GM21367 (cell line): ENCODE data around the gene NUP58.
"Not testable (repeated sequence)": the region's sequence is repeated elsewhere in the genome, so short reads cannot be mapped to it uniquely, and the experiment has no call there.

ENCODE experiments used
- ATAC-seq: cut with Tn5 transposase; IDR thresholded peaks from one replicate; pipeline ENCODE4 v1.9.1; 2021; ENCODE audit not compliant: unreplicated experiment

Gene NUP58

DNA sequence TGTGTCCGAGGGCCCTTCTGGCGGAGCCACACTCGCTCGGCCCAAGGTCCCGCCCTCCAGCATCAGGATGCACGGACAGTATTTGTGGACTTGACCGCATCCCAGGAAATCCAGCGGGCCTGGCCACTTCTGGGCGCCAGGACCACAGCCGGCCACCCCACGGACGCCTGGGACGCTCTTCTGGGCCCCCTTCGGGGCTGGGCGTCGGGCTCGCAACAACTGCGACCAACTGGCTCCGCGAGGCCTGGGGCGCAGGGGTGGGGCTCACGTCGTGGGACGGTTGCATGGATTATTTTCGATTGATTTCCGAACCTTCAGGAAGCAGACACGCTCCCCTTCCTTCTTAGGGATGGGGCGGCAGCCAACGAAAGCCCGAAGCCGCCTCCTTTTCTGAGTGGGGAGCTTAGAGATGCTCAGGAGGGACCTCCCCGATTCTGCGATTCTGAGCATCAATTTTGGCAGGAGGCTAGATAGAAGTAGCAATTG is 521 bp upstream of the NUP58 start:
- ATAC-seq, result peak; percentile 4

DNA sequence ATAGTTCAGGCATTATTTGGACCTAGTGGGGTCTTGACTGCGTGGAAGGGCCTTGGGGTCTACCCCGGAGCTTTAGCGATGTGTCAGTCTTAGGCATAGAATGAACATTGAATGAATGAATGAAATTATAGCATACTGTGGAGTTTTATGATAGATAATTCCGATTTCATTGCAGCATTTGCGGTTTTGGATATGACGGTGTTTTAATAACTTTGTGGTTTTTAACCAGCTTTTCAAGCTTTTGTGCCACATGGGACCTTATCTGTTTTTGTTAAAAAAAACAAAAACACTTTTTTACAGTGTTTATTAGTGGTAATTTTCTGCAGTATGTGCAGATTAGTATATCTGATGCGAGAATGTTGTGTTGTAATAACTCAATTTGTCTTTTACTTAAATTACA is 696 bp downstream of the NUP58 start:
- no peak for ATAC-seq

DNA sequence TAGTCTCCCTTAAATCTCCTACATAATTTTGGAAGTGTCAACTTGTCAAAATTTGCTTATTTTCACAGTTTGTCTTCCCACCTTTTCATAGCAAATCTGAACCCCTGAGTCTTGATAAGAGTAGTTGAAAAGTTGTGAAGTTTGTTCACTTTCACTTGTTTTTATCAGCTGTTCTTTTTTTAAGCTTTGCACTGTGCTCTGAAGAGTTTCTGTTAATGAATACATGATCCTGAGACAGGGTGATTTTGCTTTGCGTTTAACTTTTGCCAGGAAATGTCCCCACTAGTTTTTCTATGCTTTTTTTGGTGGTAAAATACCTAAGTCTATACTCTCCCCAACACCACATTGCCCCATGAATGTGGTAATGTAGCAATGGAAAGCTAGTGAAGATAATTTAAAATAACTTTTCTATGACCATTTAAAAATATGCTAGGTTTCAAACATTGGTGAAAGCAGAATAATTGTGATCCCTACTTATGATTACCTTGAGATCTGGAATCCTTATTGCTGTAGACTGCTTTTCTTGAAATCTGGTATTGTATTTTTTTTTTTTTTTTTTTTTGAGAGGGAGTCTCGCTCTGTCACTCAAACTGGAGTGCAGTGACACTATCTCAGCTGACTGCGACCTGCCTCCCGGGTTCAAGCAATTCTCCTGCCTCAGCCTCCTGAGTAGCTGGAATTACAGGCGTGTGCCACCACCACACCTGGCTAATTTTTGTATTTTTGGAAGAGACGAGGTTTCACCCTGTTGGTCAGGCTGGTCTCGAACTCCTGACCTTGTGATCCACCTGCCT is 5.4 kb downstream of the NUP58 start:
- ATAC-seq, result no peak

DNA sequence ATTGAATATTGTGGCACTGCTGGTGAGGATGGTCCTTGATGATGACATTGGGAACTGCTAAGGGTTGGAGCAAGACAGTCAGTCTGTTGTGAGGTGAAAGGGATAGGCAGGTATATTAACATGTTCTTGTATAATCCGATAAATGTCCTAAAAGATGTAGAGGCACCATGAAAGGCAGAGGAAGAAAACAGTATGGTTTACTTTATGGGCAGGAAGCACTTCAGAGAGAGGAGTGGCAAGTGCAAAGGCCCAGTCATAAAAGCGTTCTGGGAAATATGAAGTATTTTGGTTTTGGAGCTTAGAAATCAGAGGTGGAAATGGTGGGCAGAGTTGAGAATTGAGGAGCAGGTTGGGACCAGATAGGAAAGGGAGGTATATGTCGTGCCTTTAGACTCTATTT is 9.5 kb downstream of the NUP58 start:
- ATAC-seq, result no peak

DNA sequence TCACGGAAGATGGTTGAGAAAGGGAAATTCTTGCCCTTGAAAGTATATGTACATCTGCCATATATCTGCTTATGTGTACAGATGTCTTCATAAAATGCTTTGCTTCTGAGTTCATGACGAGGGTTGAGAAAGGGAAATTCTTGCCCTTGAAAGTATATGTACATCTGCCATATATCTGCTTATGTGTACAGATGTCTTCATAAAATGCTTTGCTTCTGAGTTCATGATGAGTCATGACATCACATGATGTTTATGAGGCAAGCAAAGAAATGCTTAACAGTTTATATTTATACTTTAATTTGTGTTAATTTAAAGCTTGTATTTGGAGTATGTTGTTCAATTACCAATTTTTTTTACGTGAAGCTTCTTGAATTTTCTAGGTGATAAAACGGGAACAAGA is 17.5 kb downstream of the NUP58 start:
- not testable (repeated sequence) for ATAC-seq

DNA sequence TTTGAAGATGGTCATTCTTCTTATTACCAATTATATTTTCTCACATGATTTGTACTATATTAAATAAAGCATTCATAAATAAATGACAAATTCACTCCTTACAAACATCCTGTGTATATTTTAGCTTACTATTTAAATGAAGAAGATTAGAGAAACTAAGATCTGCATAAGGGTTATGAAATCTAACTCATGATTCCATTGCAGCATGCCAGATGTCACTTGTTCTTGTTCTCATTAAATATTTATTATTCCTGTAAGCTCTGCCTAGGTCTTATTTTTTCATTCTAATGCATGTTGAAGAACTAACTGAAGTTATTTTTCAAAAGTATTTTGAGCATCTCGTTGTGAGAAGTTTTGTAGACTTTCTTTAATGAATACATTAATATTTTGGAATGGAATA is 18.3 kb downstream of the NUP58 start:
- no peak for ATAC-seq

DNA sequence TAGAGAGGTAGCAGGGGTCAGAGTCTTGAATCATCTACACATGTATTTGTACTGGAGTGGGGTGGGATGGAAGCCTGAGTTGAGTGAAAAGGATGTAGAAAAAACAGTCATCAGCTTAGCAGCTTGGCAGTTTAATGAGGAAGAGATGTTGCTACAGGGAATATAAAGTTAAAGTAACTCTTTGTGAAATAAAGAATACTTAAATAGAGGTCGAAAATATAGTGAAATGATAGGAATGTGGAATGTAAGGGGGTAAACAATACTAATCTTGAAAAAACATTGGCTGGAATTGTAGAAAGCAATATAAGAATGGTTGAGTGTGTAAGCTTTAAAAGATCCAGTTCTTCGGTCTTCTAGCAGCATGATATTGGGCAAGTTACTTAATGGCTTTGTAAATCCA is 22.7 kb downstream of the NUP58 start:
- no peak for ATAC-seq

DNA sequence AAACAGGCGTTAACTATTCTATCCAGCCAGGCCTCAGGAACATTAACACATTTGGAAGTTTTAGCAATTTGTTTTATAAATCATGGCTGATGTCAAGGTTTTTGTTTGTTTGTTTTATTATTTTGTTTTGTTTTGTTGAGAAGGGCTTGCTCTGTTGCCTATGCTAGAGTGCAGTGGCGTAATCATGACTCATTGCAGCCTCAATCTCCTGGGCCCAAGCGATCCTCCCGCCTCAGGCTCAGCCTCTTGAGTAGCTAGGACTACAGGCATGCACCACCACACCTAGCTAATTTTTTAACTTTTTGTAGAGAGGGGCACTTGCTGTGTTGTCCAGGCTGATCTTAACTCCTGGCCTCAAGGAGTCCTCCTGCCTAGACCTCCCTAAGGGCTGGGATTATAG is 28.3 kb downstream of the NUP58 start:
- ATAC-seq, result no peak

DNA sequence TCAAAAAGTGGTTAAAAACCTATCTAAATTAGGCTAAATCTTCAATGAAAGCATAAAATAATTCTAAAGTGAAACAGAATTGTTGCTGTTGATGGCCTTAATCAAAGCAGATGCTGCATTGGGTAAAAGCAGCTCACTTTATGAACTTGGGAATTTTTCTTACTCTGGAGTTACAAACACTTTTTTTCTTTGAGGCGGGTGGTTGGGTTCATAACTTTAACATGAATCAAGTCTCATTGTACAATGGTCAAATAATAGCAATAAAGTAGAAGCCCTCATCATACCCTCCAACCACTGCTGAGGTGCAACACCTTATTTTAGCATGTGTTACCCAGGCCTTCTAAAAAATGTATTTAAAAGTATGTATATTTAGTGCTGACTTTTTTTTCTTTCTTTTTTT is 29.1 kb downstream of the NUP58 start:
- ATAC-seq, result no peak

DNA sequence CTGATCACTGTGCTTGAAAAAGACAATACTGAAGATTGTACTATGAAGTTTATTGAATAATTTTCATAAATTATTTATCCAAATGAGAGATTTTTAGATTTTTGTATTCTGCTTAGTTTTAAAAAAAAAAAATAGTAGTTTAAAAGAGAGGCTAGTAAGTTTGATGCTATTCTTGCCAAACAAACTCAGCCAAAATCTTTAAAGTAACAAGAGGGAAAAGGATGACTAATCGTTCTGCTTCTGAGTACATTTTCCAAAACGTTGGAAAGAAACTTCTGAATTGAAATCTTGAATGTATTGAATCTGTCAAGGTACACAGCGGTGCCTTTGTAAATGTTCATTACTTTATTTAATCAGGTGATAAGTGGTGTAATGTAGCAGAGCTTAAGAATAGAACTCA is 34.4 kb downstream of the NUP58 start:
- no peak for ATAC-seq

DNA sequence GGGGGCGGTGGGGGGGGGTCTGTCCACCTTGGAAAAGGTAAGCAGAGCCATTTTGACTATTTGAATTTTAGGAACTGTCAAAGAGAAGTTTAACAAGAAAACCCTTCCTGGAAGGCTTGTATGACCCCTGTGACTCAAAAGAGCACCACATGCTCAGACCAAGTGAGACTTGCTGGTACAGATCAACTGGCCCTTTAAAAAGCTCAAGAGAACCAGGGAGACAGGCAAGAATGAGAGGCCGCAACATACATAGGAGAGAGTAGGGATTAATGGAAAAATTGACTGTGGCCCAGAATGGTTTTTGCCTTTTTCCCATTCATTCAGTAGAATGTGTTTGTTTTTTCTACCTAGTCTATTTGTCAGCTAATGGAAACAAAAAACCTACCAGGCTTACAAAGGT is 44.2 kb downstream of the NUP58 start:
- no peak for ATAC-seq

DNA sequence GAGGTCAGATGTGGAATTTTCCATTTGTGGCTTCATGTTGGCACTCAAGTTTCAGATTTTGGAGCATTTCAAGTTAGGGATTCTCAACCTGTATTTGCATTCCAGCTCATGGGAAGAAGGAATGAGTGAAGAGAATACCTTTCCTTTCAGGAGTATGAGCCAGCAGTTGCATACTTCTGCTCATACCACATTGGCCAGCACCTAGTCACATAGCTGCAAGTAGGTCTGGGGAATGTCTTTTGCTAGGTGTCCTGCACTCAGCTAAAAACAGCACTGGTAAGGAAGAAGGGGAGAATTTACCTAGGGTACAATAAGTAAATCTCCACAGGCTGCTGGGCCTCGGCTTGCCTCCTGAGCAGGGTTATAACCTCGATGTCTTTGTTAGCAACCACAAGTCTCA is 45.7 kb downstream of the NUP58 start:
- no peak for ATAC-seq

DNA sequence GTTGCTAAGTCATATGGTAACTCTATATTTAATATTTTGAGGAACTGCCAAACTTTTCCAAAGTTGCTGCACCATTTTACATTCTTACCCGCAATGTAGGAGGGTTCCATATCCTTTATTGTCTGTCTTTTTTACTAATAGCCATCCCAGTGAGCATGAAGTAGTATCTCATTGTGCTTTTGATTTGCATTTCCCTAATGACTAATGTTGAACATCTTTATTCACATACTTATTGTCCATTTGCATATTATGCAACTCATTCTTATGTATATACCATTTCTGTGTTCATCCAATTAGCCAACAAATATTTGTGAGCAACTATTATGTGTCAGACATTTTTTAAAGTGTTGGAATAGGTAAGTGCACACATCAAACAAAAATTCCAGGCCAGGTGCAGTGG is 50.0 kb downstream of the NUP58 start:
- no peak for ATAC-seq

DNA sequence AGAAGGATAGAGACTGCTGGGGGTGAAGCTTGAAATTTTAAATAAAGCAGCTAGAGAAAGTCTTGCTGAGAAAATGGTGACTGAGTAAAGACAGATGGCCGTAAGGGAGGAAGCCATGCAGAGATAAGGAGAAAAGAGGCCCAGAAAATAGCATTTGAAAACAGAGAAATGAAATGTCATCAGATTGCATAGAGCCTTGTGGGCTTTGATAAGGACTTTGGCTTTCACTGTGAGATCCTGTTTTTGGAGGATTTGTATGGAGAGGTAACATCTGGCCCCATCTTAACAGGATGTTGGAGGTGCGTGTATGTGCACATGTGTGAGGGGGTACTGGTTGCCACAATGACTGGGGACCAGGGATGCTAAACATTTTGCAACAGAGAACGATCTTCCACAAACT is 50.8 kb downstream of the NUP58 start:
- no peak for ATAC-seq

DNA sequence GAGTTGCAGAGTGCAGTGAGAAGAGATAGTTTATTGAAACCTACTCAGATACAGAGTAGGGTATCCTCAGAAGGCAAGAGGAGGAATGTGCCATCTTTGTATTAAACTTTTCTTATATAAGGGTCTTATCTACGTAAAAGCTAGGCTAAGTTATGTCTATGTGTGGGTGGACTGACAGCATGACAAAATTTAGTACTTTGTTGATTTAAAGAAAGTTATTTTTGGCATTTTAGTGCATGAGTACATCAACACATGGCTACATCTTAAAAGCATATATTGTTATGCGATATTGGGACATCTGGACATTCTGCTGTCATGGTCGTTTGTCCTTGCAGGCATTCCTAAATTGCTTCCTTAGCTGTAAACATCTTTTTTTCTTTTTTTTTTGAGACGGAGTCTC is 51.4 kb downstream of the NUP58 start:
- no peak for ATAC-seq

DNA sequence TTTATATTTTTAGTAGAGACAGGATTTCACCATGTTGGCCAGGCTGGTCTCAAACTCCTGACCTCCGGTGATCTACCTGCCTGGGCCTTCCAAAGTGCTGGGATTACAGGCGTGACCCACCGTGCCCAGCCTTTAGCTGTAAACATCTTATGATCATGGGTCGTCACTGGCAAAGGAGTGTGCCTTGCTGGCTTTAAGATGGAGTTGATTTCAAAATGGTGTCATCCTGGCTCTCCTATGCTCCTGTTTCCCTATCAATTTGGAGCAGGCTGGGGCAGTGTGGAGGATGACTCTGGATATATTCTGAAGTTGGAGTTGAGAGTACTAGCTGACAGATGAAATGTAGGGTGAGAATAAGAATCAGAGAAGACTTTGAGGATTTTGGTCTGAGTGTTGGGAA is 51.9 kb downstream of the NUP58 start:
- ATAC-seq, result no peak

DNA sequence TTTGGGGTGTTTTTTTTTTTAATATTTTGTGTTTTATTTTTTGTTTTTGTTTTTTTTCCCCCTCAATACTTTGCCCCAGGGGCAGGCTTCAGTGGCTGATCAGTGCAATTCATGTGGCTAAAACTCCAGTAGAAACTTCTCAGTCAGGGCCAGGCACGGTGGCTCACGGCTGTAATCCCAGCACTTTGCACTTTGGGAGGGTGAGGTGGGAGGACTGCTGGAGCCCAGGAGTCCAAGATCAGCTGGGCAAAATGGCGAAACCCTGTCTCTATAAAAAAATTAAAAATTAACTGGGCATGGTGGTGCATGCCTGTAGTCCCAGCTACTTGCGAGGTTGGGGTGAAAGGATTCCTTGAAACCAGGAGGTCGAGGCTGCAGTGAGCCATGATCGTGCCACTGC is 53.0 kb downstream of the NUP58 start:
- ATAC-seq, result no peak

DNA sequence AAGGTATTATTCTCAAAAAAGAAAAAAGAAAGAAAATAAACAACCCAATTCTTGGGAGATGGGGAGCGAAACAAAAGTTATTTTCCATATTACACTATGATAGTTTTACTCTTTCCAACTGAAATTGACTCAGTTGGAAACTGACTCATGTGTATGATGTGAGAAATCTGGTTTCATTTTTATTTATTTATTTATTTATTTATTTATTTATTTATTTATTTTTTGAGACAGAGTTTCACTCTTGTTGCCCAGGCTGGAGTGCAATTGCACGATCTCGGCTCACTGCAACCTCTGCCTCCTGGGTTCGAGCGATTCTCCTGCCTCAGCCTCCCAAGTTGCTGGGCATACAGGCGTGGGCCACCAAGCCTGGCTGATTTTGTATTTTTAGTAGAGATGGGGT is 59.0 kb downstream of the NUP58 start:
- not testable (repeated sequence) for ATAC-seq

DNA sequence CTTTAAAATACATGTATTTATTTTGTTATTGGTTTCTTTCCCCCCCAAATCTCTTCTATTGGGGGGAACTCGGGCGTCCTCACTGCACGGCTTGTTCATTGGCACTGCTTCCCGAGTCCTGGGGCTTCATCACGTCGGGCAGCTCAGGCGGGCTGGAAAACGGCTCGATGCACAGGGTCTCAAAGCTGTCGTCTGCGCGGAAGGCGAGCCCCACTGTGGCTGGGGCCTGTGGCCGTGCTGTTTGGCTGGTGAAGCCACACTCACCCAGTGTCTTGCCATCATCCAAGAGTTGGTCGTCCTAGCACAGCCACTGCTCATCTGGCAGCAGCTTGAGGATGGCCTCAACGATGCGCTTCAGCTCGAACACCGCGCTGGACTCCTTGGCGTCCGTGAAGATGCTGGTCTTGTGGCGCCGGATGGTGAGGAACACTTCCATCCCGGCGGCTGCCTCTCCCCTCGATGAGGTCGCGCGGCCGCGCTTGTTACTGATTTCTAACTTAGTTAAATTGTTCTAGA is 64.4 kb downstream of the NUP58 start:
- ATAC-seq, result no peak

DNA sequence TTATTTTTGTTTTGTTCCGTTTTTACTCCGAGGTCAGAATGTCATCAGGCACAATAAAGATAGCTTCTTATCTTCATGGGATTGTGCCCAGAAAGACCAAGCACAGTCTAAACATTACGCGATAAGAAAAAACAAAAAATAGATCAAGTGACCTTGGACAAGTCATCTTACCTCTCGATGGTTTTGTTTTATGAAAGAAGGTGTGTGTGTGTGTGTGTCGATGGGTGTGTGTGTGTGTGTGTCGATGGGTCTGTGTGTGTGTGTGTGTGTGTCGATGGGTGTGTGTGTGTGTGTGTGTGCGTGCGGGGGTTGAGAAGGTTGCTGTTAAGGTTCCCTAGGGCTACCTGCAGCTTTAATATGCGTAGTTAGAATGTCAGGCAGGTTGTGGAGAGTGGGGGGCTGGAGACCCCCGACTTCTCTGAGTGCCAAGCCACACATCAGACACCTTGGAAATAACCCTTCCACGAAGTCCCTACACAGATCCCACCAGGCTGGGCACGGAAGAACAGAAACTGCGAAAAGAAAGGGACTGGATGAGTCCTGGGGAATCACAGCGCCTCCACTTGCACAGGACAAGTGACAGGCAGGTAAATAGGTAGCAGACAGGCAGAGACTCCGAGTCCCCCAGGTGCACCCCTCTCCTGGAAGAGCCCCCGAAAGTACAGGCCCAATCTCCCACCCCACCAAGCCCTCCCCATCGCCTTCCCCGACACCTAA is 69.9 kb downstream of the NUP58 start:
- no peak for ATAC-seq

DNA sequence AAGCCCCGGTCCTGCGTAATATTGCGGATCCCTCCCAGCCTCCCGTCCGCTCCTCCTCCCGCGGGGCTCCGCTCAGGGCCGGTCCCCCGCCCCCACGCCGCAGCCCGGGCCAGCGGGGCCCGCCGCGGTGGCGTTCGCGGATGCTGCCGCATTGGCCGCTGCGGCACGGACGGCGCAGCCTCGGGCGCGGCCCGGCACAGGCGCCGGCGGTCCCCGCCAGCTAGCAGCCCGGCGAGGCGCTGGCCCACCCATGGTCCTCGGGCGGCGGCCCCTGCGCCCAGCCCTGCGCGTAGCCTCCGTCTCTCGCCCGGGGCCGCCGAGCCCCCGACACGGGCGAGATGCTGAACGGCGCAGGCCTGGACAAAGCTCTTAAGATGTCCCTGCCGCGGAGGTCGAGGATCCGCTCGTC is 70.5 kb downstream of the NUP58 start, which contains the start of gene ATP8A2:
Gene ATP8A2 (plus strand): TSS at position 100 of the 409 bp plus-strand sequence. CDS start 239 bp downstream, at position 339.
- no peak for ATAC-seq
